Endothelial cell (in vitro differentiated cells): ENCODE data around the gene OBSL1. TPM values are rescaled to one million over a fixed set of nuclear protein-coding genes. Genes with fewer than 3 reads are reported as not detected.

Source experiments
- DNase-seq: peaks from one replicate; pipeline ENCODE4 v3.0.0; 2021; ENCODE audit warnings: low spot score
- H3K27ac Mint-ChIP-seq: one replicate; pipeline ENCODE4 v1.8.0; 2021; ENCODE audit warnings: mixed read lengths, inconsistent platforms; ENCODE audit not compliant: unreplicated experiment
- H3K27me3 Mint-ChIP-seq: one replicate; pipeline ENCODE4 v1.8.0; 2021; ENCODE audit warnings: mild to moderate bottlenecking, moderate library complexity, mixed read lengths, inconsistent platforms; ENCODE audit not compliant: unreplicated experiment
- H3K36me3 Mint-ChIP-seq: one replicate; pipeline ENCODE4 v1.8.0; 2021; ENCODE audit warnings: mild to moderate bottlenecking, low read depth, mixed read lengths, inconsistent platforms; ENCODE audit not compliant: unreplicated experiment
- H3K4me1 Mint-ChIP-seq: one replicate; pipeline ENCODE4 v1.8.0; 2021; ENCODE audit warnings: mild to moderate bottlenecking, mixed read lengths, inconsistent platforms; ENCODE audit not compliant: unreplicated experiment
- H3K4me3 Mint-ChIP-seq: one replicate; pipeline ENCODE4 v1.8.0; 2021; ENCODE audit warnings: mild to moderate bottlenecking, mixed read lengths, inconsistent platforms; ENCODE audit not compliant: unreplicated experiment
- H3K9me3 Mint-ChIP-seq: one replicate; pipeline ENCODE4 v1.8.0; 2021; ENCODE audit warnings: mixed read lengths, inconsistent platforms; ENCODE audit not compliant: unreplicated experiment
- total RNA-seq: library from RNA; stranded (reverse); fragmentation: NEBNext Ultra II Directional; extraction: Animal tissue kit (Norgen Biotek cat#: 25700); gene quantifications from one replicate; pipeline ENCODE4 v1.2.1, GENCODE V29; 2021; ENCODE audit not compliant: unreplicated experiment
- TF ChIP-seq, protein P1 (sequence below): fragments of 200-600 bp; sonication (generic); IDR thresholded peaks from one replicate; pipeline ENCODE4 v1.5.0; 2021; ENCODE audit warnings: antibody characterized with exemption; ENCODE audit not compliant: unreplicated experiment

The OBSL1 gene
- total RNA-seq, 1 donor from 2014 or later = 53.4 TPM

GRCh38 chr2:219562049-219563020 lies 9.0 kb downstream of the OBSL1 start:
- TF ChIP-seq, protein P1, sequence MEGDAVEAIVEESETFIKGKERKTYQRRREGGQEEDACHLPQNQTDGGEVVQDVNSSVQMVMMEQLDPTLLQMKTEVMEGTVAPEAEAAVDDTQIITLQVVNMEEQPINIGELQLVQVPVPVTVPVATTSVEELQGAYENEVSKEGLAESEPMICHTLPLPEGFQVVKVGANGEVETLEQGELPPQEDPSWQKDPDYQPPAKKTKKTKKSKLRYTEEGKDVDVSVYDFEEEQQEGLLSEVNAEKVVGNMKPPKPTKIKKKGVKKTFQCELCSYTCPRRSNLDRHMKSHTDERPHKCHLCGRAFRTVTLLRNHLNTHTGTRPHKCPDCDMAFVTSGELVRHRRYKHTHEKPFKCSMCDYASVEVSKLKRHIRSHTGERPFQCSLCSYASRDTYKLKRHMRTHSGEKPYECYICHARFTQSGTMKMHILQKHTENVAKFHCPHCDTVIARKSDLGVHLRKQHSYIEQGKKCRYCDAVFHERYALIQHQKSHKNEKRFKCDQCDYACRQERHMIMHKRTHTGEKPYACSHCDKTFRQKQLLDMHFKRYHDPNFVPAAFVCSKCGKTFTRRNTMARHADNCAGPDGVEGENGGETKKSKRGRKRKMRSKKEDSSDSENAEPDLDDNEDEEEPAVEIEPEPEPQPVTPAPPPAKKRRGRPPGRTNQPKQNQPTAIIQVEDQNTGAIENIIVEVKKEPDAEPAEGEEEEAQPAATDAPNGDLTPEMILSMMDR = no peak
- H3K36me3 Mint-ChIP-seq = peaks cover 27% of the 10 kb centered on the region
- H3K4me1 Mint-ChIP-seq = peaks cover 11% of the 10 kb centered on the region
- no peak for DNase-seq
- H3K9me3 Mint-ChIP-seq = no peaks in the 10 kb centered on the region
- peaks cover 17% of the 10 kb centered on the region for H3K27me3 Mint-ChIP-seq
- H3K4me3 Mint-ChIP-seq = no peak overlapping the region
- no peak overlapping the region for H3K27ac Mint-ChIP-seq

GRCh38 chr2:219561179-219562048 lies 9.9 kb downstream of the OBSL1 start:
- no peak for DNase-seq
- H3K36me3 Mint-ChIP-seq = peaks cover 21% of the 10 kb centered on the region
- TF ChIP-seq, protein P1 = no peak
- H3K4me3 Mint-ChIP-seq = no peak overlapping the region
- peaks cover 19% of the 10 kb centered on the region for H3K27me3 Mint-ChIP-seq
- peaks cover 11% of the 10 kb centered on the region for H3K4me1 Mint-ChIP-seq
- H3K27ac Mint-ChIP-seq = no peak overlapping the region
- H3K9me3 Mint-ChIP-seq = no peaks in the 10 kb centered on the region

DNA sequence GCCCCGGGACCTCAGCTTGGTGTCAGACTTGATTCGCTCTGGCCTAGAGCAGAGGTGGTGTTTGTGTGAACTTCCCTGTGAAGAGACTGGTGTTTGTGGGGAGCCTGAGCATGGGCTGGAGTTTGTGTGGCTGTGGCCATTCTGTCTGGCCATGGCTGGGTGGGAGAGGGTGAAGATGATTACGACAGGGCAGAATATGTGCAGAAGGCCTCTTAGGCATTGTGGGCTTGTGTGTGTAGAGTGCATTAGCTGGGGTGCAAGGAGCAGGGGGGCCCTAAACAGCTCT lies 10.5 kb downstream of the OBSL1 start:
- no peaks in the 10 kb centered on the region for H3K9me3 Mint-ChIP-seq
- peaks cover 16% of the 10 kb centered on the region for H3K36me3 Mint-ChIP-seq
- DNase-seq = no peak
- TF ChIP-seq, protein P1 = no peak
- H3K27ac Mint-ChIP-seq = no peak overlapping the region
- peaks cover 18% of the 10 kb centered on the region for H3K27me3 Mint-ChIP-seq
- peaks cover 11% of the 10 kb centered on the region for H3K4me1 Mint-ChIP-seq
- H3K4me3 Mint-ChIP-seq = no peak overlapping the region

GRCh38 chr2:219560037-219560892 lies 11.1 kb downstream of the OBSL1 start:
- H3K4me1 Mint-ChIP-seq = peaks cover 11% of the 10 kb centered on the region
- no peak overlapping the region for H3K27ac Mint-ChIP-seq
- H3K9me3 Mint-ChIP-seq = no peaks in the 10 kb centered on the region
- DNase-seq = no peak
- peaks cover 16% of the 10 kb centered on the region for H3K36me3 Mint-ChIP-seq
- TF ChIP-seq, protein P1 = peak; percentile 87
- H3K27me3 Mint-ChIP-seq = peaks cover 19% of the 10 kb centered on the region
- no peak overlapping the region for H3K4me3 Mint-ChIP-seq
